ENCODE measurements around the gene MTMR11. TPM values are rescaled to one million over a fixed set of nuclear protein-coding genes. Genes with fewer than 3 reads are reported as not detected.

Gene MTMR11, protein sequence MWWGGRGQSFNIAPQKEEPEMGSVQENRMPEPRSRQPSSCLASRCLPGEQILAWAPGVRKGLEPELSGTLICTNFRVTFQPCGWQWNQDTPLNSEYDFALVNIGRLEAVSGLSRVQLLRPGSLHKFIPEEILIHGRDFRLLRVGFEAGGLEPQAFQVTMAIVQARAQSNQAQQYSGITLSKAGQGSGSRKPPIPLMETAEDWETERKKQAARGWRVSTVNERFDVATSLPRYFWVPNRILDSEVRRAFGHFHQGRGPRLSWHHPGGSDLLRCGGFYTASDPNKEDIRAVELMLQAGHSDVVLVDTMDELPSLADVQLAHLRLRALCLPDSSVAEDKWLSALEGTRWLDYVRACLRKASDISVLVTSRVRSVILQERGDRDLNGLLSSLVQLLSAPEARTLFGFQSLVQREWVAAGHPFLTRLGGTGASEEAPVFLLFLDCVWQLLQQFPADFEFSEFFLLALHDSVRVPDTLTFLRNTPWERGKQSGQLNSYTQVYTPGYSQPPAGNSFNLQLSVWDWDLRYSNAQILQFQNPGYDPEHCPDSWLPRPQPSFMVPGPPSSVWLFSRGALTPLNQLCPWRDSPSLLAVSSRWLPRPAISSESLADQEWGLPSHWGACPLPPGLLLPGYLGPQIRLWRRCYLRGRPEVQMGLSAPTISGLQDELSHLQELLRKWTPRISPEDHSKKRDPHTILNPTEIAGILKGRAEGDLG
- 5.8 and 6.1 TPM in 2 replicates for total RNA-seq

DNA sequence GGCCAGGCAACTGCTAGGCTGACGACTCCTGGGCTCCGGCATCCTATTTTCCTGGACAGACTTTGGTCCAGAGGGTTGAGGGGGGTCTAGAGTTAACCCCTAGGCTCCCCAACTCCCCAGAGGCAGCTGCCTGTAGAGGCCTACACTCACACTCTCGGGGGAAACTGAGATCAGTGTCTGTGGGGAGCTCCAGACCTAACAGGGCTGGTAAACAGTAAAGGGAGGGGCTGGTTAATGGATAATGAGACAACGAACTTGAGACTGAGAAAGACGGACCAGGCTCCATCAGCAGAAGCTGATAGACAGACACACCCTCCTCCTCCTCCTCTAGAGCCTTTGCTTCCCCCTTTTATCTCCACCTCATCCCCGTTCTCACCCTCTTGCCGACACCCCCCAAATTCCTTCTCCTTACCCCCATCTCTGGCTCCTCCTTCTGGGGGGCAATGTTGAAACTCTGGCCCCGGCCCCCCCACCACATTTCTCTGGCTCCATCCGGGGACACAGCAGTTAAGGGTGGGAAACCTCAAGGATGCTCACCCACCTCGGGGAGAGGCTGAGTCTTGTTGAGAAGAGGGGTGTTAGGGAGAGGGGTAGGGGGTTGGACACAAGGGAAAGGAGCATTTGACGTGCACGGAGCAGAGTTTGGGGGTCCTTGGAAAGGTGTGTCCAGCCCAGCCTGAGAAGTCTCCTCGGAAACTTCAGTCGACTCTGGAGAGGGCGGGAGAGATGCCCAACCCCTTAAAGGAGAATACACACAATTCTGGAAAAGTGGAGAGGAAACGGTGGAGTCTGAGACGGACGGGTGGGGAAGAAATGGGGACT, at the start of gene MTMR11:
Gene MTMR11, minus strand, starts transcription at position 710 of the 822 bp plus-strand sequence. Its CDS starts 232 bp downstream, at position 478.
- intact Hi-C loops (cut with micrococcal nuclease): loop anchor here (5.0 kb wide), 1 partner anchor 71 kb away; no protein-coding TSS in a partner anchor

DNA sequence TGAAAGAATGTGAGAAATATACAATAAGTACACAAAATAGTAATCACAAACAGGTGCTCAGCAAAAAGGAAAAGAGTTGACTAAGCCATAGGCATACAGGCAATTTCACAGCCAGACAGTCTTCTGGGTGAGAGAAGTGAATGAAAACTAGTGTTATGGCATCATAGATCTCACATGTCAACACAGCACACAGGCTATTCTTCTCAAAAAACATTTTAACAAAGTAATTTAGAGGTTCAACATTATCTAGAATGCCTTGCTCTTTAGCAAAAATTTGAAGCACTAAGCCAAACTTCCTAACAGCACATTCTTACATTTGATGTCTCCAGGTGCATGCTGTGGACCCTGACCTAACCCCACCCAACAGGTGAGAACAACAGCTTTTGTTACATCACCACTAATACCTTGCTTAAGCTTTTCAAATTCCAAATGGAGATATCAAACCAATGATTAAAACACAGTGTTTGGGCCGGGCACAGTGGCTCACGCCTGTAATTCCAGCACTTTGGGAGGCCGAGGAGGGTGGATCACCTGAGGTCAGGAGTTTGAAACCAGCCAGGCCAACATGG, 43.4 kb upstream of the MTMR11 start:
- peaks cover 32% of the 10 kb centered on the region for H3K4me1 Mint-ChIP-seq
- DNase-seq: no peak
- no peaks in the 10 kb centered on the region for H3K9me3 Mint-ChIP-seq
- H3K4me3 Mint-ChIP-seq: no peak overlapping the region
- intact Hi-C loops (cut with micrococcal nuclease): no loop called here
- peaks cover 28% of the 10 kb centered on the region for H3K36me3 Mint-ChIP-seq (ENCODE audit: low read depth)
- H3K27ac Mint-ChIP-seq: no peak overlapping the region
- H3K27me3 Mint-ChIP-seq: no peaks in the 10 kb centered on the region

More for the DNA sequence above, at the start of gene MTMR11:
- H3K36me3 Mint-ChIP-seq (ENCODE audit: low read depth): peaks cover 4% of the 10 kb centered on the region
- H3K9me3 Mint-ChIP-seq: peaks cover 6% of the 10 kb centered on the region
- H3K4me1 Mint-ChIP-seq: peaks cover 39% of the 10 kb centered on the region
- H3K27me3 Mint-ChIP-seq: no peaks in the 10 kb centered on the region
- H3K4me3 Mint-ChIP-seq: peak within 1 kb of the TSS; percentile 64
- peak within 1 kb of the TSS; percentile 72 for H3K27ac Mint-ChIP-seq
- no peak for DNase-seq

DNA sequence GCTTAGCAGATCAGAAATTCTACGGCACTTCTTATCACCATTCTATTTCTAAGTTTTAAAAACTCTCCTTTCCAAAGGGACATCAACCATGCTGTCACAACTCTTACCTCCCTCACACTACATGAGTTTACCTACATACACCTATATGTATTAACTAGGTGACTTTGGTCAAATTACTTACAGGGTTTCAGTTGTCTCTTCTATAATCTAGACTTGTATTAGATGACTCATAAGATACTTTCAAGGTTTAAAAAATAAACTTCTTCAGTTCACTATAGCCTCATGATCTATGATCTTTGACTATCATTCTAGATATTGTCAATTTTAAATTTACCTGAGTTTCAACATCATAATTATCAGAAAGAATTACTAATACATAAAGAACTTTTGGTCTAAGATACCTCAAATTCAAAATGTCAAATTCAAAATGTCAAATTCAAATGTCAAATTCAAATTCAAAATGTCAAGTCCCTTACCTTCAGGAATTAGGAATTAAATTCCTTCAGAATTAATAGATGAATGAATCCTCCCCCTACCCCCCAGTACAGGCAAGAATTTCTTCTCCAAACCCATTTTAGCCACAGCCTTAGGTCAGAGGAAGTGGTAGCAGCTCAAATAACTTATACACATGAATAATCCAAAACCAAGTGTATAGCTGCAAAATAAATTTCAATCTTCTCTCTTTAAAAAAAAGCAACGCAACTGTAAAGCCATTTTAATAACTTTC, 42.7 kb upstream of the MTMR11 start:
- no peak overlapping the region for H3K27ac Mint-ChIP-seq
- no peak for DNase-seq
- intact Hi-C loops (cut with micrococcal nuclease): no loop called here
- H3K4me1 Mint-ChIP-seq: peaks cover 28% of the 10 kb centered on the region
- H3K27me3 Mint-ChIP-seq: no peaks in the 10 kb centered on the region
- no peak overlapping the region for H3K4me3 Mint-ChIP-seq
- no peaks in the 10 kb centered on the region for H3K9me3 Mint-ChIP-seq
- H3K36me3 Mint-ChIP-seq (ENCODE audit: low read depth): peaks cover 28% of the 10 kb centered on the region

DNA sequence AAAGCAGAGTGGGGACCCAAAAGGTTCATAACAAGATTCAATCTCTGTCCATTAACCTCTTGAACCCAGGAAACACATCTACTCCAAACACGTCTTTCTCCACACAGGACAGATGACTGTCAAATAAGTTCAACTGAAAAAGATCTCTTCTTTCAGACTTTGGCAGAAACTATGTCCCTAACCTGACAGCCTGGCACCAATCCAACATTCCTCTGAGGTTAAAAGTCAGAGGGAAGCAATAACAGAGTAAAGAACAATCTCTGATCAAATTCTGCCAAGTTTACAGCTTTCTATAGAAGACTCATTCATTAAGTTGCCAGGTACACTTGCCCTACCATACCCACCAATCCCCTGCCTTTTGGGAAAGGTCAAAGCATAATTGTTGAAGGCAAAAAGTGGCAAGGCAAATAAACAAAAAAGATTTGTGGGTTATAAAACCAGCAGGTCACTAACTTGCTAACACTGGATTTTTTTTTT, 41.9 kb upstream of the MTMR11 start:
- Mint-ChIP-seq H3K4me3 (no peak overlapping the region), H3K36me3 (ENCODE audit: low read depth) (peaks cover 32% of the 10 kb centered on the region), H3K4me1 (peaks cover 23% of the 10 kb centered on the region), H3K27me3 (no peaks in the 10 kb centered on the region), H3K27ac (no peak overlapping the region), H3K9me3 (no peaks in the 10 kb centered on the region)
- intact Hi-C loops (cut with micrococcal nuclease): no loop called here
- no peak for DNase-seq

DNA sequence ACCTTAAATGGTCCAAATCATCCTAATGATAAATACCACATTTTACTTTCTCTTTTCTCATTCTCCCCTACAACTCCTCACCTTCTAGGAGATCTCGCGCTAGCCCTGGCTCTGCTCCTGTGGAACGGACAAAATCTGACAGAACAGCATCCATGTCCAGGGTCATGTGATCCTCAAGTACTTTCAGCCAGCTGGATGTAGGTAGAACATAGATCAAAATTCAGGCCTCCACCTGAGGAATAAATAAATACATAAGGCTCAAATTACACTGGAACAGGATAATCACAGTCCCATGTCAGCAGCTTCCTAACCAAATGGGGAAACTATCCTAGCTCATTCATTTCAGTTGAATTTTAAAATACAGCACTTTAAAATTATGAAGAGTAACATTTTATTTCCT, 40.7 kb upstream of the MTMR11 start:
- Mint-ChIP-seq H3K36me3 (ENCODE audit: low read depth) (peaks cover 39% of the 10 kb centered on the region), H3K9me3 (no peaks in the 10 kb centered on the region), H3K27ac (no peak overlapping the region), H3K27me3 (no peaks in the 10 kb centered on the region), H3K4me3 (no peak overlapping the region), H3K4me1 (peaks cover 23% of the 10 kb centered on the region)
- intact Hi-C loops (cut with micrococcal nuclease): no loop called here
- no peak for DNase-seq

DNA sequence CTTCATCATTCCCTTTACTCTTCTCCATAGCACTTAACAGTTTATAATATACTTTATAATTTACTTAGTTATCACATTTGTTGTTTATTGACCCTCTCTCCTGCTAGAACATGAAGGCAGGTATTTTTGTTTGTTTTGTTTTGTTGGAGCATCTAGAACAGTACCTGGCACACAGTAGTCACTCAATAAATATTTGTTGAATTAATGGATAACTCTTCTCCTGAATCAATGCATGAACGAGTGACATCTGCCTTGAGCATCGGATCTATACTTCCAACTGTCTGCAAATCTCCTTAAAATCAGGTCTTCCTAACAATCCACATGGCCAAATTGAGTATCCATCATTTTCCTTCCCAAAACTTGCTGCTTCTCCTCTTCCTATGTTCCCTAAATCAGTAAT, 35.9 kb upstream of the MTMR11 start:
- DNase-seq: no peak
- peaks cover 2% of the 10 kb centered on the region for H3K4me1 Mint-ChIP-seq
- H3K4me3 Mint-ChIP-seq: no peak overlapping the region
- no peak overlapping the region for H3K27ac Mint-ChIP-seq
- intact Hi-C loops (cut with micrococcal nuclease): no loop called here
- no peaks in the 10 kb centered on the region for H3K27me3 Mint-ChIP-seq
- H3K9me3 Mint-ChIP-seq: no peaks in the 10 kb centered on the region
- H3K36me3 Mint-ChIP-seq (ENCODE audit: low read depth): peaks cover 54% of the 10 kb centered on the region

DNA sequence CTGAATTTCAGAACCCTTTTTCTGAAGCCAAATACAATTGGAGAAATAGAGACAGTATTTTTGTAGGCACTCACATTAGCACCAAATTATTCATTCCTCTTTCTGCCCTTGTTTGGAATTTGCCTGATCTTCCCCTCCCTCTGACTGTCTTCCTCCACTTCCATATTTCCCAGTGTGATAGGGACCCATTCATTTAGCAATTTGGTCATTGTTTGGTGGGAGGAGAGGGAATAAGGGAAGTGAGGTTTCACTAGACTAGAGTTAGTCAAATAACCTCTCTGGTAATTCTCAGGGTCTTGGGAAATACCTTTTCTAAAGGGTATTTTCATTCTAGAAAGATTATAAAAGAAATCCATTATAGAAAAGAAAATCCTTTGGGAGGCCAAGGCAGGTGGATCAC, 31.0 kb upstream of the MTMR11 start:
- Mint-ChIP-seq H3K27me3 (no peaks in the 10 kb centered on the region), H3K27ac (no peak overlapping the region), H3K4me1 (peaks cover 6% of the 10 kb centered on the region), H3K9me3 (no peaks in the 10 kb centered on the region), H3K36me3 (ENCODE audit: low read depth) (peaks cover 53% of the 10 kb centered on the region), H3K4me3 (no peak overlapping the region)
- DNase-seq: no peak
- intact Hi-C loops (cut with micrococcal nuclease): loop anchor here (10.0 kb wide), 1 partner anchor 197 kb away; no protein-coding TSS in a partner anchor

DNA sequence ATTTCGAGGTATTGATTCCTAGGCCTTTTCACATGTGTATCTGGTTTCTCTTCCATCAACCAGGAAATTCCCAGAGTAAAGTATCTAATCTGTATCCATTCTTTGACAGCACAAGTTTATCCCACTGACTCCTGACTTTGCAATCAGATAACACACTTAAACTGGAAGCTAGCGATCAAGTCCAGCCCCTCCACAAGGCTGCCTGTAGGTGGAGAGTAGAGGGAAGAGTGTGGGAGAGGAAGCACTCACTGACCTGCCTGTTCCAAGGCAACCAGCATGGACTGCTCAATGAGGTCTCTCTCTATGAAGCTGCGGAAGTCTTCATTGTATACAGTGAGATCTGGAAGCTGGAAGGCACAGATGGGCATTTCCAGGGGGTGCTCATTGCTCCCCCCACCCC, 30.4 kb upstream of the MTMR11 start:
- H3K4me1 Mint-ChIP-seq: peaks cover 12% of the 10 kb centered on the region
- H3K36me3 Mint-ChIP-seq (ENCODE audit: low read depth): peaks cover 49% of the 10 kb centered on the region
- no peak for DNase-seq
- no peak overlapping the region for H3K27ac Mint-ChIP-seq
- H3K4me3 Mint-ChIP-seq: no peak overlapping the region
- H3K9me3 Mint-ChIP-seq: no peaks in the 10 kb centered on the region
- intact Hi-C loops (cut with micrococcal nuclease): loop anchor here (10.0 kb wide), 1 partner anchor 198 kb away; no protein-coding TSS in a partner anchor
- no peaks in the 10 kb centered on the region for H3K27me3 Mint-ChIP-seq

DNA sequence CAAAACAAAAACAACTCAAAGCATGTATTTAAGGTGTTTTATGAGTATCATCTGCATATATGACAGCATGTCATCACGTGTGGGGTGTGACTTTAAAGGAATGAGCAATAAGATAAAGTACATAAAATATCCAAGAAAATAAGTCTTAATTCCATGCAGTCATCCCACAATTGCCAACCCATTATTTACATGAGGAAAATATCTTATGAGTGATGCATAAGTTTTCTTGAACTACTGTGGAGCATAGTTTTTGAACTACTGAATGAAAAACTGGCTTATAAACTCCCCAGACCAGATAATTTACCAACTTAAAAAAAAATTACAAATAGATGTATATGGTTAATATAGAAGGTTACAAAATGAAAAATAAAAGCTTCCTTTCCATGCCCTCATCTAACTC, 29.7 kb upstream of the MTMR11 start:
- Mint-ChIP-seq H3K9me3 (no peaks in the 10 kb centered on the region), H3K27me3 (no peaks in the 10 kb centered on the region), H3K36me3 (ENCODE audit: low read depth) (peaks cover 49% of the 10 kb centered on the region), H3K27ac (no peak overlapping the region), H3K4me3 (no peak overlapping the region), H3K4me1 (peaks cover 18% of the 10 kb centered on the region)
- no peak for DNase-seq
- intact Hi-C loops (cut with micrococcal nuclease): loop anchor here (10.0 kb wide), 1 partner anchor 198 kb away; no protein-coding TSS in a partner anchor

DNA sequence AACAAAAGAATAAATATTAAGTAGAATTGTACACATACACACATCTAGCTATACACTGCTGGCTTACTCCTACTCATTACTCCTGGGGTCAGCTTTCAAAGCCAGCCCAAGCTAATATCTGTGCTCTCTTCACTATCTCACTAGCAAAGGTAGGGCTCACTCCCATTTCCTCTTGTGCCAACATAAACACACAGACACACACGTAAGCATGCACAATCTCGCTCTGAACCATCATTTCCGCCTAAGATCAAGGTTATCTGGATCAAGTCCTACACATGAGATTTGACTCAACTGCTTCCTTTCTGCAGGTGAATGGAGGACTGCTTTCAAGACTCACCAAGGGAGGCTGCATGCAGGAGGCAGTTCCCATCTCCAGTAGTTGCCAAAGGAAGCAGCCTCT, 28.8 kb upstream of the MTMR11 start:
- DNase-seq: no peak

DNA sequence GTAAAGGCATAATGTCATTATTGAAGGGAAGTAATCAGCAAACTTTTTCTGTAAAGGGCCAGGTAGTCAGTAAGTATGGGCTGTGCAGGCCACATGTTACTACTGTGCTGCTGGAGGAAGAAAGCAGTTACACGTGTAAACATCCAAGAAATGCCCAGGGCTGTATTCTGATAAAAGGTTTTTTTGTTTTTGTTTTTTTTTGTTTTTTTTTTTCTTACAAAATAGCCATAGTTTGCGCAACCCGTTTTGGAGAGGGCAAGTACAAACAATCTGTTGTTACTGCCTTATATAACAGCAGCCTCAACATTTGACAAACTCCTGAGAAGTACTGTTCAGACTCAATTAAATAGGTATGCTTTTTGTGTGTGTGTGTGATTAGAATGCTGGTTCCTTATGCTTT, 26.7 kb upstream of the MTMR11 start:
- H3K4me1 Mint-ChIP-seq: peaks cover 18% of the 10 kb centered on the region
- peaks cover 53% of the 10 kb centered on the region for H3K36me3 Mint-ChIP-seq (ENCODE audit: low read depth)
- no peak overlapping the region for H3K4me3 Mint-ChIP-seq
- no peaks in the 10 kb centered on the region for H3K27me3 Mint-ChIP-seq
- H3K27ac Mint-ChIP-seq: no peak overlapping the region
- no peaks in the 10 kb centered on the region for H3K9me3 Mint-ChIP-seq
- DNase-seq: no peak
- intact Hi-C loops (cut with micrococcal nuclease): loop anchor here (5.0 to 10.0 kb wide), 2 partner anchors 34 to 201 kb away; no protein-coding TSS in a partner anchor

More for the DNA sequence above, 28.8 kb upstream of the MTMR11 start:
- Mint-ChIP-seq H3K4me3 (no peak overlapping the region), H3K4me1 (peaks cover 18% of the 10 kb centered on the region), H3K27me3 (no peaks in the 10 kb centered on the region), H3K27ac (peak overlapping the region; percentile 10), H3K9me3 (no peaks in the 10 kb centered on the region), H3K36me3 (ENCODE audit: low read depth) (peaks cover 46% of the 10 kb centered on the region)
- intact Hi-C loops (cut with micrococcal nuclease): loop anchor here (10.0 kb wide), 1 partner anchor 199 kb away; no protein-coding TSS in a partner anchor

DNA sequence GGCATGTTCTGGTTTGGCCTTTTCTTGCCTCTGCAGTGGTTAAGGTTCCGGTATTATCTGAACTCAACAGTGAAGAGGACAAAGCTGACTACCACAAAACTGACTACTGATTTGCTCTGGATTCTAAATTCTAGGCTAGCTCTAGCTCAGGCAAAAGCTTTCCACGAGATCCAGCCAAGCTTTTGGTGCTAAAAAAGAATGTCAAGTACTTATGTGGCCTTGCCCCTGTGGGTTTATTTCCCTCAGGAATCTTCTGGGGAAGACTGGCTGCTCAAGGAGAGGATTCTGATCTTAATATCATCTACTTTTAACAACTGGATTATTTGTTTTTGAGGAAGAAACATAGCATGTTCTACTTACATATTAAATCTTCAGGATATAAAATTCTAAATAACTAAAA, 26.1 kb upstream of the MTMR11 start:
- Mint-ChIP-seq H3K27me3 (no peaks in the 10 kb centered on the region), H3K4me1 (peaks cover 18% of the 10 kb centered on the region), H3K36me3 (ENCODE audit: low read depth) (peaks cover 54% of the 10 kb centered on the region), H3K9me3 (no peaks in the 10 kb centered on the region), H3K4me3 (no peak overlapping the region), H3K27ac (no peak overlapping the region)
- intact Hi-C loops (cut with micrococcal nuclease): loop anchor here (1.0 to 10.0 kb wide), 3 partner anchors 35 to 202 kb away; no protein-coding TSS in a partner anchor
- no peak for DNase-seq

Data from activated CD4-positive, alpha-beta T cell treated with anti-CD3 and anti-CD28 coated beads, Interleukin-2, amount 10 ng/mL, durations not matched to agents 24 days and 14 days (primary cell).